ENCODE results near the gene C2CD5.
"Not testable (repeated sequence)": the region's sequence is repeated elsewhere in the genome, so short reads cannot be mapped to it uniquely, and the experiment has no call there.

The C2CD5 gene

DNA sequence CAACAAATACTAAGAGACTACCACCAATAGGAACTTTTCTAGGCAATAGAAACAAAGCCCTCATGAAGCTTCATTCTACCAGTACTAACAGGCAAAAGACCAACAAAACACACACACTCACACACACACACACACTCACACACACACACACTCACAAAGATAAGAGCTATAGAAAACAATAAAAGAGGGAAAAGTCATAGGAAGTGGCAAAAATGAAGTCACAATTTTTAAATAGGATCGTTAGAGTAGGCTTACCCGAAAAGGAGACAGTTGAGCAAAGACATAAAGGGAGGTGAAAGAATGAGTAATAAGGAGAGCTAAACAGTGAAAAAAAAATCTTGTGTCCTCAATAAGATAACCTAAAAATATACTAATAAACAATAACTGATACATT is 66.5 kb downstream of the C2CD5 start:
- no peak for DNase-seq (ENCODE audit: low read depth)

DNA sequence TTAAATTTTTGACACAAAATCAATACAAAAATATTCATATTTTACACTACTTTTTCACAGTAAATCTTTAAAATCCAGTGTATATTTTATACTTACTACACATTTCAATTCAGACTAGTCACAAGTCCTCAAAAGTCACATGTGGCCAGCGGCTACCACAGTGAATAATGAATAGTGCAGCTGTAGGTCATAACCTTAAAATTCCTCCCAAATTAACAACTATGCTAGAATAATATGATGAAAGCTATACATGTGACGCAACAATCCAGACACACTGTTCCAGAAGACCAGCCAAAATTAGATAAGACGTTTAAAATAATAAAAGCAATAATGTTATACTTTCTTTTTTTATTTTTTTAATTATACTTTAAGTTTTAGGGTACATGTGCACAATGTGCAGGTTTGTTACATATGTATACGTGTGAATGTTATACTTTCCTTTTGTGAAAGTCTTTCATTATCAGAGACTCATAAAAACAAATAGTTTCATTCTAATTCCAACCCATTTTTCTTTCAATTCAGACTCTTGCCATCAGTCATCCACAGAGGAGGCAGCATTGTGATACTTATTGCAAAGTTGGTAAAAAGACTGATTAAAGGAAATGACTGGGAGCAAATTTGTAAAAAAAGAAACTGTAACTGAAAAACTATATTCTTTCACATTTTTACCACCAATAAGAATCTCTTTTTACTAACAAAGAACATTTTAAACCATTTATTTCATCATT is 67.0 kb downstream of the C2CD5 start:
- no peak for DNase-seq (ENCODE audit: low read depth)

DNA sequence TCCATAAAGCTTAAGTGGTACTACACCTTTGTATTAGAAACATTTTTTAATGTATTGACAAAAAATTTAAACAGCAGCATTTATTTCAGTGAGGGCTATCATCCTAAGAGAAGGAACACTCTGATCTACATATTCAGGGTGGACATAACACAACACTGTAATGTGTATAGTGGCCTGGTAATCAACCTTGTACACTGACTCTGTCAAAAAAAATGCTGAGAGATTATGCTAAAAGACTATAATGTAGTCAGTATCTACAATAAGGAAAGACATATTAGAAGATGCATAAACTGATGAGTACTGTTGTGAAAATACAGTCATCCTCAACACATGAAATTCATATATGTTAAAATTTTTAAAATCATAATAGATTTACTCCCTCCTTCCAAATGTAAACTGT is 68.2 kb downstream of the C2CD5 start:
- DNase-seq (ENCODE audit: low read depth): no peak

DNA sequence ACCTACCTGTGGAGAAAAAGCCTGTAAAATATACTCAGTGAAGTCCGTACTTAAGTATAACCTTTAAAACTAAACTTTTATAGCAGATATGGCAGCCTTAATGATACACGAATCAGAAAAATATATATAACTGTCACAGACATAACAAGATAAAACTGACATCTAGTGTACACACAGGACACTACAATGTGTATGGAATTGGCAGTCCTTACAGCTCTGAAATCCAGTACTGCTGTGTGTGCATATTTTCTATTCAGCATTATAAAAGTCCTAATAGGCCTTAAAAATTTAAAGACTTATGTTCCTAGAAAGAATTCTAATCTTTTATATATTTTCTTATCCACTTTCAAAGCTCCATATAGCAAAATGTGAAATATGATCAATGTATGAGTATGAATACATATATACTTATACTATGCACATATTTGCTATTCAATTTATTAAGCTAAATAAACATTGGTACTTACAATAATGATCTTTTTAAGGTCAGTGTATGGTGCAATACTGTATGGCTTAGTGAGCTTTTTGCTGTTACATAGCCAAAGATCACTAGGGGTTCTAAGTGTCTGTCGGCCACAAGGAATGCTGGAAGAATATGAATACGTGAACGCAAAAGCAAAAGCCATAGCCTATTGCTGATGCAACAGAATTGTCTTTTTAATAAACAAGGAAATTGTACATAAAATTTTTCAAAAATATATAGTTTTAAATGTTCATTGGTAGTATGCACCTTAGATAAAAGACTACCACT is 69.2 kb downstream of the C2CD5 start:
- DNase-seq (ENCODE audit: low read depth): no peak

DNA sequence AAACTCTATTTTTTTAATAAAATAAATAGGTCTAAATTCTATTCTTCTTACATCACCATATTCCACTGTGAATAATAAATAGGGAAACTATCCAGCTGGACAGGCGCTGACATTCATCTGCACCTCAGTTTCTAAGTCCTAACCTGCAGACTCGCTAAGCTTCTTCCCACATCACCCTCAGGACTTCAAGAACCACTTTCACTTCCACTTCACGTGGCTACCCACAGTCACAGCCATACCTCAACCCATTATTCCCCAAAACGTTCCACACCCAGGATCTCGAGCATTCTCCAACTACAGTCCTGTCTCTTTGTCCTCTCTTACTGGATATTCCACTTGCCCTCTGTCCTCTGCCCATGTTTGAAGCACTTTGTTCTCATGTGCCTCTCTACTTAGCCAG is 71.1 kb downstream of the C2CD5 start:
- no peak for DNase-seq (ENCODE audit: low read depth)

DNA sequence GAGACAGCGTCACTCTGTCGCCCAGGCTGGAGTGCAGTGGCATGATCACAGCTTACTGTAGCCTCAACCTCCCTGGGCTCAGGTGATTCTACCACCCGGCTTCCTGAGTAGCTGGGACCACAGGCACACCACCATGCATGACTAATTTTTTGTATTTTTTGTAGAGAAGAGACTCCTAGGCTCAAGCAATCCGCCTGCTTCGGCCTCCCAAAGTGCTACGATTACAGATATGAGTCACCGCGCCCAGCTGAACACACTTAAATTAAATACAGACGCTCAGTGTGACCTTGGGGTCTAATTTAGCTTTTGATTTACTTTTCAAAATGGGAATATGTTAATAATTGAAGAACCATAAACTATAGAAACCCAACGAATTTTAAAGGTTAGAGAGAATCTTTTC is 77.2 kb downstream of the C2CD5 start:
- DNase-seq (ENCODE audit: low read depth): no peak

DNA sequence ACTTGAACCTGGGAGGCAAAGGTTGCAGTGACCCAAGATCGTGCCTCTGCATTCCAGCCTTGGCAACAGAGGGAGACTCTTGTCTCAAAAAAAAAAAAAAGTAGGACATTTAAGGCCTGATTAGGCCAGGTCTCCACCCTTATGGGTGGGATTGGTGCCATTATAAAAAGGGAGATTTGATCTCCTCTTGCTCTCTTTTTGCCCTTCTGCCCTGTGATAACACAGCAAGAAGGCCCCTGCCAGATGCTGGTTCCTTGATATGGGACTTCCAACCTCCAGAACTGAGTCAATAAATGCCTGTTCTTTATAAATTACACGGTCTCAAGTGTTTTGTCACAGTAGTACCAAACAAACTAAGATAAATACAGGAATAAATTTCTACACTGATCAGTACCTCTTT is 81.0 kb downstream of the C2CD5 start:
- no peak for DNase-seq (ENCODE audit: low read depth)

DNA sequence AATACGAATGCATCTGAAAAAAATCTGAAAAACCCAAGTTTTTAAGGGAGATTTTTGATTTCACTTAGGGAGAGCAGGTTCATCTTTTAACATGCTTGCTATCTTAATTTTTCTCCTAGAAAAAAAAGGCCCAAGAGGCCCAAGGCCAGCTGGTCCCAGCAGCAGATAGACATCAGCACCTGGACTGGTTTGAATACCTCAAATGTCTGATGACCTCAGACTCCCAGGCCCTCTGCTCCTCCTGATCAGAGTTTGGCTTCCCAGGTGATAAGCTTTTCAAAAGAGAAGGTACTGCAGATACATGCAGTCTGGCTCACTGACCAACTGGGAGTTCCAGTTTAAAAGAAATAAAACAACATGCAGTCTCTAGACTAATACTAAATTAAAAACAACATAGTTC is 82.6 kb downstream of the C2CD5 start:
- no peak for DNase-seq (ENCODE audit: low read depth)

DNA sequence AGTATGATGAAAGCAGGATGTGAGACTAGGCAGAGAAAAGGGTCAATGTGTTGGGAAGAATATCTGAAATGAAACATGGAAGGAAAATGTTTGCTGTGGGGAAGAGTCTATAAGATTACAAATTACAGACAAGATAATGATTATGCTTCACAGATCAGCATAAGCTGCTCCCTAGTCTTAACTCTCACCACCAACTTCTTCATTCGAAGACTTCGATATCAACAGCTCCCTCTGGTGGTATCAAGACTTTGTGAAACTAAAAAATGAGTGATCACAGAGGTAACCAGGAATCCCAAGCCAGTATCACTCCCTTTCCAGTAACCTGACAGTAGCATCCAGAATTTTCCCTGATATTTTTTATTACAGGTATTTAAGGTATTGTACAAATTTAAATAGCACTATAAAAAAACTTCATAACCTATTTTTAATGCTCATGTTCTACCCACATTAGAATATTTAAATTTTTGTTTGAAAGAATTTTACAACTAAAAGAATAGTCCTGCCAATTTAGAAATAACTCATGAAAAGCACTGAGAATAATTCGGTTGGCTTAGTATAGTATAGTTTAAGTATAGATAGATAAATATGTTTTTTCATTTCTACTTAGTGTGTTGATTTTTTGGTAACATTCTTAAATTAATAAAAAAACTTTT is 84.4 kb downstream of the C2CD5 start:
- DNase-seq (ENCODE audit: low read depth): no peak

DNA sequence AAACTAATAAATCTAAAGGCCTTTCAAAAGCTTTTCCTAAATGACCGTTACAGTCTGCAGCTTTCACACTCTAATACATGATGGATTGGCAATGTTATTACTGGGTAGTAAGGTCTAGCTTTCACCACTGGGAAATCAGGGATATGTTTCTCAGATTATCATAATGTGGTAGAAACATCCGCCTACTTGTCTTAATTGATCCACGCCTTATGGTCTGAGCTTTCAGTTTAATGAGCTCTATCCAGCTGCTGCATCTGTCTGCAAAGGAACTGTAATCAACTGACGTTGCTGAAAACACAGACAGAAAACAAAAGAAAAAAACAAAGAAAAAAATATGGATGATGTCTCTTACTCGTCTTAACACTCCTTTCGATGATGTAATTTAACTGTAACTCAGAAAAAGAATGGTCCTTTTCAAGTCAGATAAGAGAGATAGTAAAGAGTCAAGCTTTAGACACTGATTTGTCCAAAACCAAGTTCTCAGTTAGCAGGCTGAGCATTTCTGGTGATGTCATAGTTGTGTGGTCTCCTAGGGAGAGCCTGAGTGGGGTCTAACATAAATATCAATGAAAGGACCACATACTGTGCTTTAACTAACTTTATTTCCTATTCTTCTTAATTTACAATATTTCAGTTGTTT is 85.9 kb downstream of the C2CD5 start:
- no peak for DNase-seq (ENCODE audit: low read depth)

DNA sequence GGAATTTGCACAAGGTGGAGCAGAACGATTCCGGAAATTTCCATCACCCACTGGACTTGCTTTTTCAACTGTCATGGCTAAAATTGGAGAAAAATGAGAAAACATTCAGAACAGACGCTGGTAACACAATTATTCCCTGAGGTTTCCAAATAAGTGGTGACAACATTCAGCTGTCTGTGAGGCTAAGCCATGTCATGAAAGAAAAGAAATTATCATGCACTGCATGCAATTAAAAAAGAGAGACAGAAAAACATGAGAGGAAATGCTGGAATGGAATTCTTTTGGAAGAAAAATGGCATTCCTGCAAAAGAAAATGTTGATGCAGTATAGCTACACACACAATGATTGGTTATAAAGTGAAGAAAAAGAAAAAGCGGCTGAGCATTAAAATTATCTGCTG is 87.3 kb downstream of the C2CD5 start:
- no peak for DNase-seq (ENCODE audit: low read depth)

DNA sequence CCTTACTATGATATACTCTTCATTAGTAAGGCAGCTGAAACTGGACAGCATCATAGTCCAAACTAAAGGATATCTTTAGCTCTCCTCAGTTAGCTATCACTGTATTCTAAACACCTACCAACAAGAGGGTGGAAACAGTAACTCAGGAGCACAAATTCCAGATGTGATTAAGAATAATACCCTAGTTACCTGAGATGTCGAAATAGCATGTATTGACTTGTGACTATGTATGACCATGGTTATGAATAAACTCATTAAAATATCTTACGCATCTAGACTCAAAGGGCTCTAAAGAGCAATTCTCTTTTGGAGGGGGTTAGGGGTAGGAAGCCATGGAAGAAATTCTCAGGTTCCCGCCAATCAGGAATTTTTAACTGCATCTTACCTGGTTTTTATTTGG is 90.8 kb downstream of the C2CD5 start:
- no peak for DNase-seq (ENCODE audit: low read depth)

DNA sequence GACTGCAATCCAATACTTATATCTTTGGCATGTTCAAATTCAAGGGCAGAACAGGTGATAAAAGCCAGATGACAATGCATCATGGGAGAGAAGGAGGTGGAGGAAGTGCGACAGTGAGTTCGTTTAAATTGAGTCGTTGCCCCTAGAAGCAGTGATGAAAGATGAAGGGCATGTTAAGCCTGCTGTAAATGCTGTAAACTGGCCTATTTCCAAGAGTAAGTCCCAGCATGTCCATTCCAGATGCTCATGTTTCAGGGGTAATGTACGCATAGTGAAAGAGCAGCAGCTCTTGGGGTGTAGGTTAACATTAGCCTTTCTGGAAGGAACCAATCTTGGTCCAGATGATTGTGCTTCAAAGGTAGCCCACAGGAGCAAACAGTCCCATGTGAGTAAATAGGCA is 97.1 kb downstream of the C2CD5 start:
- no peak for DNase-seq (ENCODE audit: low read depth)

DNA sequence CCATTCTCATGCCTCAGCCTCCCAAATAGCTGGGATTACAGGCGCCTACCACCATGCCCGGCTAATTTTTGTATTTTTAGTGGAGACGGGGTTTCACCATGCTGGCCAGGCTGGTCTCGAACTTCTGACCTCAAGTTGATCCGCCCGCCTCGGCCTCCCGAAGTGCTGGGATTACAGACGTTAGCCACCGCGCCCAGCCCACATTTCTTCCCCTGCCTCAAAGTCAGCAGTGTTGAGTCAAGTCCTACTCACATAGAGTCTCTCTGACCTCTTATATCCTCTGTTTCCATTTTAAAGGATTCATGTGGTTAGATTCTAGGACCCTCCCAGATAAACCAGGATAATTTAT is 100.1 kb downstream of the C2CD5 start:
- DNase-seq (ENCODE audit: low read depth): not testable (repeated sequence)

DNA sequence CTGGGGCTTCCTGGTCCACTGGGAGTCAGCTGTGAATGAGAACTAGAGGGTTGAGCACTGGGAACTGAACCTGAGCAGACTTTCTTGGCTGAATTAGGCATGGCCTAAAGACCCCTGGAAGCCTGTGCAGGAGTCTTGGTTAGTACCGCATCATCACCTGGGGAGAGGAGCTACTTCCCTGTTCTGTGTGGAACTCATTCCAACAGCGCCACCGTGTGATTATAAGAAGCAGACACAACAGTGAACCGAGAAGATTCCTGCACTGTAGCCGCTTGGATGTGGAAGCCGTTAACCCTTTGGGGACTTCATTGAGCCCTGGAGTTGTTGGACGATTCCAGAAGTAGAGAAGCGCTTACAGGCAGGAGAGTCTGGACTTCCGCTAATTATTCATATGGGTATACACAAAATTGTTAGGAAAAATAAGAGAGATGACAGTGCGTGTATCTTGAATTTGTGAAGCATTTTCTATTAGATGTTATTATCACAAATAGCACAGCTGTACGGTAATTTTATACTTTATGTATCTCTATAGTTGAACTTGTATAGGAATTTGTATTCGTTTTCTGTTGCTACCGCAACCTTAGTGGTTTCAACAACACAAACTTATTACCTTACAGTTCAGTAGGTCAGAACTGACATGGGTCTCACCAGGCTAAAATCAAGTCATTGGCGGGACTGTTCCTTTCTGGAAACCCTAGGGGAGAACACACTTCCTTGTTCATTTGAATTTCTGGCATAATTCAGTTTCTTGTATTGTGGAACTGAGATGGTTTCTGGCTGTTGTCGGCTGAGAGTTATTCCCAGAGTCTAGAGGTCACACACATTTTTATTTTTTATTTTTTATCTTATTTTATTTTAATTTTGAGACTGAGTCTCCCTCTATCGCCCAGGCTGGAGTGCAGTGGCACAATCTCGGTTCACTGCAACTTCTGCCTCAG is 100.7 kb downstream of the C2CD5 start:
- peak; percentile 51 for DNase-seq (ENCODE audit: low read depth)

DNA sequence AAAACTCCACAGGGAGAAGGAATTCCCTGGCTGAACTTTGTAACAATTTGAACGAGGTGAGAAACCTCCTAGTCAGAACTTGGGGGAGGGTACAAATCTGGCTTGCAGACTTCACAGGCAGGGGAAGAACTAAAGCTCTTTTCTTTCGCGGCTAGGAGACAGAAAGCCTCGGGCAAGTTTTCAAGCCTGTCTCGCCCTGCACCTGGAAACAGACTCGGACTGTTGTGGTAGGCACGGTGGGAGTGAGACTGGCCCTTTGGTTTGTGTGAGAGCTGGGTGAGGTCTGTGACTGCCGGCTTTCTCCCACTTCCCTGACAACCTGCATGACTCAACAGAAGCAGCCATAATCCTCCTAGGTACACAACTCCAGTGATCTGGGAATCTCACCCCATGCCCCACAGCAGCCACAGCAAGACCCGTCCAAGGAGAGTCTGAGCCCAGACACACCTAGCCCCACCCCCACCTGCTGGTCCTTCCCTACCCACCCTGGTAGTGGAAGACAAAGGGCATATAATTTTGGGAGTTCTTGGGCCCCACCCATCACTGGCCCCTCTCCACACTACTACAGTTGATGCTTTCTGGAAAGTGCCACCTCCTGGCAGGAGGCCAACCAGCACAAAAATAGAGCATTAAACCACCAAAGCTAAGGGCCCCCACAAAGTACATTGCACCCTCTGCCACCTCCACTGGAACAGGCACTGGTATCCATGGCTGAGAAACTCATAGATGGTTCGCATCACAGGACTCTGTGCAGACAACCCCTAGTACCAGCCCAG is 107.1 kb downstream of the C2CD5 start:
- DNase-seq (ENCODE audit: low read depth): no peak

DNA sequence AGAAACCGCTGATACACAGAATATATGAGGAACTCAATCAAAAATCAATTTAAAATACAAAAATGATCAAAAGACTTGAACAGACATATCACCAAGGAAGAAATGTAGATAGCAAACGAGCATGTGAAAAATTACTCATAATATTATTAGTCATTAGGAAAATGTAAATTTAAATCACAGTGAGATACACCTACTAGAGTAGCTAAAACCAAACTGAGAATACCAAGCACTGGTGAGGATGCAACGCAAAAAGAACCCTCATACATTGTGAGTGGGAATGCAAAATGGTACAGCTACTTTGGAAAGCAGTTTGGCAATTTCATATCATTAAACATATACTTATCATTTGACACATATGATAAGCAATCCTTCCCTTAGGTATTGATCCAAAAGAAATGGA is 108.8 kb downstream of the C2CD5 start:
- DNase-seq (ENCODE audit: low read depth): no peak

DNA sequence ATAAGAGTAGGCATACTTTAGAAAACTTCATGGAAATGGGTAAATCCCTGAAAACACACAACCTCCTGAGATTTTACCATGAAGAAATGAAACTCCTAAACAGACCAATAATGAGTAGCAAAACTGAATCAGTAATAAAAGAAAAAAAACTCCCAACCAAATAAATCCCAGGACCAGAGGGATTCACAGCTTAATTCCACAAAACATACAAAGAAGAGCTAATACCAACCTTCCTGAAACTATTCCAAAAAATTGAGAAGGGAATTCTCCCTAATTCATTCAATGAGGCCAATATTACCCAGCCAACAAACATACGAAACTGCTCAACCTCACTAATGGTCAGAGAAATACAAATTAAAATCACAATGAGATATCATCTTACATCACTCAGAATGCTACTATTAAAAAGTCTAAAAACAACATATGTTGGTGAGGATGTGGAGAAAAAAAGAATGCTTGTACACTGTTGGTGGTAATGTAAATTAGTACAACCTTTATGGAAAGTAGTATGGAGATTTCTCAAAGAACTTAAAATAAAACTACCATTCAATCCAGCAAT is 112.6 kb downstream of the C2CD5 start:
- DNase-seq (ENCODE audit: low read depth): no peak

DNA sequence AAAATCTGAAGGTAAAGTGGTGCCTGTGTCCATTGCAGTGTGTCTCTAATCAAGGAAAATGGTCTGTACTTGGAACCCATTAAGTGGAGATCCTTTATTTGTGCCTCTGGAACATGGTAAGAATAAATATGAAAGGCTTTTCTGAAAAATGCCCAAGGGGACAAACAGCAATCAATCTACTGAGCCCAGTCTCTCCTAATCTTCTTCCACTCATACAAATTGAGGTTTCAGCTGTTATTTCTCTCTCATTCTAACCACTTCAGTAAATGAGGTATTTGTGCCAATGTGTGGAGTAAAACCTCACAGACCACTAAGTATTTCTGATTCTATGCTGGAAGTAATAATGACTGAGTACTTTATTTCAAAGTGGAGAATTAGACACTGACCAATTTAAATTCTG is 127.5 kb downstream of the C2CD5 start:
- DNase-seq (ENCODE audit: low read depth): no peak

All from stimulated activated CD4-positive, alpha-beta T cell treated with anti-CD3 and anti-CD28 coated beads, Interleukin-2, amount 100 ng/mL, for 4 hours (primary cell).